NOMO-1 treated with dmso at 0.1 percent for 144 hours (cell line): Measurements from ENCODE around the gene FAM25A.

Experiments used
- DNase-seq: peaks from one replicate; lab custom pipeline; 2025; ENCODE audit not compliant: unreplicated experiment; lab: John Stamatoyannopoulos, UW

The FAM25A gene

DNA sequence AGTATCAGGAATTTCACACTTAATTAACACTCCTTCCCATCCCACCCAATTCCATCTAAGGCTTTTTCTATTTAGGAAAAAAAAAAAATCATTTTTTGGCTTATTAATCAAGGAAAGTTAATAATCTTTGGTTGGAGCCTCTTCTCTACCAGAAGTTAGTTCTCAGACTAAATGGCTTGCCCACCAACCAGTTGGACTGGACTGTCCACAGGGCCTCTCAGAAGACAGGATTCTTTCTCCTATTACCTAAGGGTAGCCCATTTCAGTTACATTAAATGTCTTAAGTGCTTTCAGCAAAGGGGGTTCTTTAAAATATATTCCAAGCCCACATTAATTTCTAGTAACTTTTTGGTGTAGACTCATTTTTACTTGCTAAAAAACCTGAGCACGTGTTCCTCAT is 39.3 kb downstream of the FAM25A start:
- DNase-seq, result no peak

DNA sequence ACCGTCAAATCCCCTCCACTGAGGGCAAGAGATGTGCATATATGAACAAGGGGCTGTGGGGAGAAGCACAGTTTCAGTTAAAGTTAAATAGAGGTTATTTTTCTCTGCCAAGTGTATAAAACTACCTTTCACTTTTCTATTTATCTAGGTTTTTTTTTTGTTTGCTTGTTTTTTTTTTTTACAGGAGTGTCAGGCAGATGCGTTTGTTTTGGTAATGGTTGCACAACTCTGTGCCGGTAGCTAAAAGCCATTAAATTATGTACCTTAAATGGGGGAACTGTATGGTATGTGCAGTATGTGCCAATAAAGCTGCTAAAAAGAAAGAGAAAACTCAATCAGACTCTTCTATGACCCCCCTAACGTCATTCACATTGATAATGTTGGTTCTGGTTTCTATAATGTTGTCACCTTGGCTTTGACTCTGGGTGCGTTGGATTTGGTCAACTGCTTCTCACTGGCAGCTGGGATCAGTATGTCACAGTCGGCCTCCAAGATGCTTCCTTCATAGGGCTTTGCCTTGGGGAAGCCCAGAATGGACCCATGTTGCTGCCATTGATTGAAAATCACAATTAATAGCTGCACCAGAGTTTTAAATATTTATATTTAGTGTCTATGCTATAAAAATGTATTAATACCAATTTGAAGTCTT is 40.3 kb downstream of the FAM25A start:
- no peak for DNase-seq

DNA sequence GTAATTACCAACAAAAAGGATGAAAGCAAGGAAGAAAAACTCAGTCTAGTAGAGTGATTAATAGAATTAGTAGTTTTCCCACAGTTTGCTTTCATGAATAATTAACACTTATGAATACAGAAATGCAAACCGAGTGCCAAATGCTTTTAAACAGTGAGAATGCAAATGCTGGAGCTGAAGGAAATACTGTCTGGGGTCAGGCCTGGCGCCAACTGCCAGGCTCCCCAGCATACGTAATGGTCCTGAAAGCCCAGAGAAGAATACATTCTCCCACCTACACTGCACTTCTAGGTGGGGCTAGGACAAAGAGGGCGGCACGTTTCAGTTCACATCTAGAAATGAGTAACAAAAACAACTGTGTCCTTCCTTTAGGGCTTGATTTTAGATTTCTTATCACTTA is 44.6 kb downstream of the FAM25A start:
- DNase-seq, result no peak

DNA sequence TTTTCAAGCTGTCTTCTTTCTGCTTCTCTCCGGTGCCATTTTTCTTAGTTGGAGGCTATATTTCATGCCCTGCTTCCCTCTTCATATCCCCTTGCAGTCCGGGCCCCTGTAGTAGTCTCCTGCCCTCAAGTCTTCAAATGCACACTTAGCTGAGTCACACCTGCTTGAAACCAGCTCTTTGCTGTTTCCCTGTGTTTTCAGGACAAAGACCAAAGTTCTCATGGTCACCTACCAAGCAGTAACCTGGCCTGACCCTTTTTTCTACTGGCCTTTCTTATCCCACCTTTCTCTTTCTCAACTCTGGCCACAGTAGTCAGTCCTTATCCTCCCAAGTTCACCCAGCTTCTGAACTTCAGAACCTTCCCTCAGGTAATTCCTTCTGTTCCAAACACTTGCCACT is 46.1 kb downstream of the FAM25A start:
- DNase-seq, result no peak

GRCh38 chr10:87066865-87067264 is 46.8 kb downstream of the FAM25A start:
- no peak for DNase-seq

GRCh38 chr10:87068281-87068680 is 48.2 kb downstream of the FAM25A start:
- DNase-seq, result no peak

DNA sequence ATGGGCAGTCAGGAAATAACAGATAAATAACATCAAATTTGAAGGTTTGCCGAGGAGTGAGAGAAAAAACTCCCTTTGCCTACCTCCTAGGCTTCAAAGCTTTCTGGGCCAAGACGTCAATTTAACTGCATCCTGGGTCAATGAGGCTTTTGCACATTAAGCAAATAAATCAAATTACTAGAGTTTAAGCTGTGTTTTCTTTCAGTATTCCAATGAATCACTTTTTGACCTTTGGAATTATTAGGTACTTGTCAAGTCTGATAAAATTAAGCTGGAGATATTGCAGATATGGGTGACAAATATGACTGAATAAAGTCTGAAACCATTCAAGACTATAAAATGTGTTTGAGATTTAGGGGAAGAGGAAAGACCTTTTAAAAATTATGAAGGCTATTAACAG is 52.4 kb downstream of the FAM25A start:
- no peak for DNase-seq
